ENCODE data around the gene TMPRSS9. TPM values are rescaled to one million over a fixed set of nuclear protein-coding genes. Genes with fewer than 3 reads are reported as not detected.

Gene TMPRSS9
- total RNA-seq, 1 experiment from 2014 or later = 0.57 TPM

DNA sequence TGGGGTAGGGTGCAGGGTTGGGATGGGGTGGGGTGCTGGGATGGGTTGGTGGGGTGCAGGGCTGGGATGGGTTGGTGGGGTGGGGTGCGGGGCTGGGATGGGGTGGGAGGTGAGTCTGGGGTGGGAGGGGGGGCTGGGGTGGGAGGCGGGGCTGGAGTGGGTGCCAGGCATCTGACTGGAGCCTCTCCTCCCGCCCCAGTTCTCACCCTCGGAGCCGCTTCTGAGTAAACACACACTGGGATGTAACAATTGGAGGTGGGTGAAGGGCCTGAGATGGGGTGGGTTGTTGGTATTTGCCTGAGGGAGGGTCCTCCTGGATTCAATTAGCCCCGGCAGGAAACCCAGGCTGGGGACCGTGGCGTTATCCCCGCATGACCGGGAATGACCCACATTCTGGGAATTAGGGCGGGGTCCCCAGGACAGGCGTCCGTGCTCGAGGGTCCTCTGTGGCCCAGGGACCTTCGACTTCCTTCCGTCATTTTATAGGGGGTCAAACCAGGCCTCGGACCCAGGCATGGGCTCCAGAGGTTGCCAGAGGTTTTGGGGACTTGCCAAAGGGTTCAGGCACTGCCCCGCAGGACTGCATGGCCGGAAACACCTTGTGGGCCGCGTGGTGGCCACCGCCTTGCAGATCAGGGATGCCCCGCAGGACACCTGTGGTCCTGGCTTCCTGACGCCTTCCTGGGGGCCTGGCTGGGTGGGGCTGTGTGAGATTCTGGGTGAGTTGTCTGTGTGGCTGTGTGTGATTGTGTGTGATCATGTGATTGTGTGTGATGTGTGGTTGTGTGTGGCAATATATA, 1.4 kb downstream of the TMPRSS9 start (continued):
- TF ChIP-seq NR2C2 (CRISPR knock-in tag; IDR thresholded peaks at IDR 0.05) = no peak
- TF ChIP-seq, protein P1, sequence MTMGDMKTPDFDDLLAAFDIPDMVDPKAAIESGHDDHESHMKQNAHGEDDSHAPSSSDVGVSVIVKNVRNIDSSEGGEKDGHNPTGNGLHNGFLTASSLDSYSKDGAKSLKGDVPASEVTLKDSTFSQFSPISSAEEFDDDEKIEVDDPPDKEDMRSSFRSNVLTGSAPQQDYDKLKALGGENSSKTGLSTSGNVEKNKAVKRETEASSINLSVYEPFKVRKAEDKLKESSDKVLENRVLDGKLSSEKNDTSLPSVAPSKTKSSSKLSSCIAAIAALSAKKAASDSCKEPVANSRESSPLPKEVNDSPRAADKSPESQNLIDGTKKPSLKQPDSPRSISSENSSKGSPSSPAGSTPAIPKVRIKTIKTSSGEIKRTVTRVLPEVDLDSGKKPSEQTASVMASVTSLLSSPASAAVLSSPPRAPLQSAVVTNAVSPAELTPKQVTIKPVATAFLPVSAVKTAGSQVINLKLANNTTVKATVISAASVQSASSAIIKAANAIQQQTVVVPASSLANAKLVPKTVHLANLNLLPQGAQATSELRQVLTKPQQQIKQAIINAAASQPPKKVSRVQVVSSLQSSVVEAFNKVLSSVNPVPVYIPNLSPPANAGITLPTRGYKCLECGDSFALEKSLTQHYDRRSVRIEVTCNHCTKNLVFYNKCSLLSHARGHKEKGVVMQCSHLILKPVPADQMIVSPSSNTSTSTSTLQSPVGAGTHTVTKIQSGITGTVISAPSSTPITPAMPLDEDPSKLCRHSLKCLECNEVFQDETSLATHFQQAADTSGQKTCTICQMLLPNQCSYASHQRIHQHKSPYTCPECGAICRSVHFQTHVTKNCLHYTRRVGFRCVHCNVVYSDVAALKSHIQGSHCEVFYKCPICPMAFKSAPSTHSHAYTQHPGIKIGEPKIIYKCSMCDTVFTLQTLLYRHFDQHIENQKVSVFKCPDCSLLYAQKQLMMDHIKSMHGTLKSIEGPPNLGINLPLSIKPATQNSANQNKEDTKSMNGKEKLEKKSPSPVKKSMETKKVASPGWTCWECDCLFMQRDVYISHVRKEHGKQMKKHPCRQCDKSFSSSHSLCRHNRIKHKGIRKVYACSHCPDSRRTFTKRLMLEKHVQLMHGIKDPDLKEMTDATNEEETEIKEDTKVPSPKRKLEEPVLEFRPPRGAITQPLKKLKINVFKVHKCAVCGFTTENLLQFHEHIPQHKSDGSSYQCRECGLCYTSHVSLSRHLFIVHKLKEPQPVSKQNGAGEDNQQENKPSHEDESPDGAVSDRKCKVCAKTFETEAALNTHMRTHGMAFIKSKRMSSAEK (CRISPR knock-in tag; IDR thresholded peaks at IDR 0.05; ENCODE audit: borderline replicate concordance) = no peak
- TF ChIP-seq FOXP1 (CRISPR knock-in tag; IDR thresholded peaks at IDR 0.05; ENCODE audit: borderline replicate concordance) = no peak
- TF ChIP-seq MYBL2 (CRISPR knock-in tag; IDR thresholded peaks at IDR 0.05) = no peak
- no peak for TF ChIP-seq ZNF219 (CRISPR knock-in tag; IDR thresholded peaks at IDR 0.05; ENCODE audit: borderline replicate concordance)

DNA sequence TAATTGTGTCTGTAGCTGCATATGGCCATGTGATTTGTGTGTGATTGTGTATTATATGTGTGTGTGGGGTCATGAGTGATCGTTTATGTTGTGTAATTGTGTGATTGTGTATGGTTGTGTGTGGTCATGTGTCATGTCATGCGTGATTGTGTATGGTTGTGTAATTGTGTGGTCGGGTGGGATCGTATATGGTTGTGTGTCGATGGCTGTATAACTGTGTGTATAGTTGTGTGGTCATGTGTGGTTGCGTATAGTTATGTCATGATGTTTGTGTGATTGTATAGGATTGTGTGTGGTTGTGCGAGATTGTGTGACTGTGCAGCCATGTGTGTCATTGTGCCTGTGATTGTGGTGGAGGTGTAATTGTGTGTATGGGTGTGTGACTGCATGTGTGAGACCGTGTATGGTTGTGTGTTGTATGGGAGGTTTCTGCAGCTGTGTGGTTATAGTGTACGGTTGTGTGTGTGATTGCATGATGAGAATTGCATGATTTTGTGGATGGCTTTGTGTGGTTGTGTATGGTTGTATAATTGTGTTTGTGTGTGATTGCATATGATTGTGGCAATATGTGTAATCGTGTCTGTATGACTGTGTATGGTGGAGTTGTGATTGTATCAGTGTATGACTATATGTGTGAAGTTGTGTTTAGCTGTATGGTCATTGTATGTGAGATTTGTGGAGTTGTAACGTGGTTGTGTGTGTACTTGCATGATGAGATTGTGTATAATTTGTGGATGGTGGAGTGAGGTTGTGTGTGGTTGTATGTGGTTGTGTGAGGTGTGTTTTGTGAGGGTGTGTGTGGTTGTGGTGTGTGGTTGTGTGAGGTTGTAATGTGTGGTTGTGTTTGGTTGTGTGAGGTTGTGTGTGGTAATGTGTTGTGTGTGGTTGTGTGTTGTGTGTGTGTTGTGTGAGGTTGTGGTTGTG, 2.2 kb downstream of the TMPRSS9 start:
- ATAC-seq (no peak), DNase-seq (ENCODE audit: low spot score) (no peak)
- Mint-ChIP-seq H3K27ac (no peak overlapping the region), H3K4me1 (peaks cover 5% of the 10 kb centered on the region), H3K36me3 (no peaks in the 10 kb centered on the region), H3K4me3 (no peak overlapping the region), H3K9me3 (no peaks in the 10 kb centered on the region), H3K27me3 (ENCODE audit: low read depth) (peaks cover 11% of the 10 kb centered on the region)
- POLR2A ChIA-PET = no interaction called here
- CTCF ChIA-PET = interaction anchor here (1.0 kb wide), 1 partner anchor 29 kb away, joined by 3 read pairs; no protein-coding TSS in a partner anchor
- TF ChIP-seq, protein P2, sequence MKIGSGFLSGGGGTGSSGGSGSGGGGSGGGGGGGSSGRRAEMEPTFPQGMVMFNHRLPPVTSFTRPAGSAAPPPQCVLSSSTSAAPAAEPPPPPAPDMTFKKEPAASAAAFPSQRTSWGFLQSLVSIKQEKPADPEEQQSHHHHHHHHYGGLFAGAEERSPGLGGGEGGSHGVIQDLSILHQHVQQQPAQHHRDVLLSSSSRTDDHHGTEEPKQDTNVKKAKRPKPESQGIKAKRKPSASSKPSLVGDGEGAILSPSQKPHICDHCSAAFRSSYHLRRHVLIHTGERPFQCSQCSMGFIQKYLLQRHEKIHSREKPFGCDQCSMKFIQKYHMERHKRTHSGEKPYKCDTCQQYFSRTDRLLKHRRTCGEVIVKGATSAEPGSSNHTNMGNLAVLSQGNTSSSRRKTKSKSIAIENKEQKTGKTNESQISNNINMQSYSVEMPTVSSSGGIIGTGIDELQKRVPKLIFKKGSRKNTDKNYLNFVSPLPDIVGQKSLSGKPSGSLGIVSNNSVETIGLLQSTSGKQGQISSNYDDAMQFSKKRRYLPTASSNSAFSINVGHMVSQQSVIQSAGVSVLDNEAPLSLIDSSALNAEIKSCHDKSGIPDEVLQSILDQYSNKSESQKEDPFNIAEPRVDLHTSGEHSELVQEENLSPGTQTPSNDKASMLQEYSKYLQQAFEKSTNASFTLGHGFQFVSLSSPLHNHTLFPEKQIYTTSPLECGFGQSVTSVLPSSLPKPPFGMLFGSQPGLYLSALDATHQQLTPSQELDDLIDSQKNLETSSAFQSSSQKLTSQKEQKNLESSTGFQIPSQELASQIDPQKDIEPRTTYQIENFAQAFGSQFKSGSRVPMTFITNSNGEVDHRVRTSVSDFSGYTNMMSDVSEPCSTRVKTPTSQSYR (CRISPR knock-in tag; IDR thresholded peaks at IDR 0.05) = no peak
- TF ChIP-seq, protein P3, sequence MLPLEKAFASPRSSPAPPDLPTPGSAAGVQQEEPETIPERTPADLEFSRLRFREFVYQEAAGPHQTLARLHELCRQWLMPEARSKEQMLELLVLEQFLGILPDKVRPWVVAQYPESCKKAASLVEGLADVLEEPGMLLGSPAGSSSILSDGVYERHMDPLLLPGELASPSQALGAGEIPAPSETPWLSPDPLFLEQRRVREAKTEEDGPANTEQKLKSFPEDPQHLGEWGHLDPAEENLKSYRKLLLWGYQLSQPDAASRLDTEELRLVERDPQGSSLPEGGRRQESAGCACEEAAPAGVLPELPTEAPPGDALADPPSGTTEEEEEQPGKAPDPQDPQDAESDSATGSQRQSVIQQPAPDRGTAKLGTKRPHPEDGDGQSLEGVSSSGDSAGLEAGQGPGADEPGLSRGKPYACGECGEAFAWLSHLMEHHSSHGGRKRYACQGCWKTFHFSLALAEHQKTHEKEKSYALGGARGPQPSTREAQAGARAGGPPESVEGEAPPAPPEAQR (CRISPR knock-in tag; IDR thresholded peaks at IDR 0.05) = no peak
- no peak for TF ChIP-seq GABPB1 (CRISPR knock-in tag; IDR thresholded peaks at IDR 0.05)

- ATAC-seq = no peak
- ChIA-PET CTCF (interaction anchor here (1.0 kb wide), 1 partner anchor 29 kb away, joined by 3 read pairs; no protein-coding TSS in a partner anchor), POLR2A (no interaction called here)
- Mint-ChIP-seq H3K27ac (no peak overlapping the region), H3K36me3 (no peaks in the 10 kb centered on the region), H3K4me1 (peaks cover 5% of the 10 kb centered on the region), H3K27me3 (ENCODE audit: low read depth) (peaks cover 11% of the 10 kb centered on the region), H3K4me3 (no peak overlapping the region), H3K9me3 (no peaks in the 10 kb centered on the region)
- no peak for DNase-seq (ENCODE audit: low spot score)
- TF ChIP-seq FOXJ3 (CRISPR knock-in tag; IDR thresholded peaks at IDR 0.05; ENCODE audit: borderline replicate concordance) (no peak), ZNF121 (CRISPR knock-in tag; IDR thresholded peaks at IDR 0.05) (no peak), OVOL2 (CRISPR knock-in tag; IDR thresholded peaks at IDR 0.05; ENCODE audit: borderline replicate concordance) (no peak), ATF6 (CRISPR knock-in tag; IDR thresholded peaks at IDR 0.05) (no peak), TEAD4 (CRISPR knock-in tag; IDR thresholded peaks at IDR 0.05) (no peak), ATF2 (CRISPR knock-in tag; IDR thresholded peaks at IDR 0.05; ENCODE audit: borderline replicate concordance, low read depth) (no peak), ZNF263 (CRISPR knock-in tag; IDR thresholded peaks at IDR 0.05; ENCODE audit: low read depth) (no peak)
- TF ChIP-seq, protein P2 (CRISPR knock-in tag; IDR thresholded peaks at IDR 0.05) = no peak
Observed at GRCh38 chr19:2362970-2363300, 2.9 kb downstream of the TMPRSS9 start.

Measured in WTC11 (cell line).